ENCODE data around the gene ANKH.
A peak's percentile ranks its signal among the peaks of the same experiment; 100 is the strongest.
"Not testable (repeated sequence)": the region's sequence is repeated elsewhere in the genome, so short reads cannot be mapped to it uniquely, and the experiment has no call there.

Gene ANKH

GRCh38 chr5:14882658-14883580 is 11.3 kb upstream of the ANKH start:
- no peak for DNase-seq

GRCh38 chr5:14881826-14882225 is 10.2 kb upstream of the ANKH start:
- no peak for DNase-seq

- no peak for DNase-seq
Observed at GRCh38 chr5:14880688-14881087, 9.1 kb upstream of the ANKH start.

- no peak for DNase-seq
Observed at GRCh38 chr5:14879937-14880589, 8.5 kb upstream of the ANKH start.

GRCh38 chr5:14879393-14879792 is 7.8 kb upstream of the ANKH start:
- no peak for DNase-seq

- DNase-seq = not testable (repeated sequence)
Observed at GRCh38 chr5:14878192-14878591, 6.6 kb upstream of the ANKH start.

- DNase-seq = no peak
Observed at GRCh38 chr5:14876095-14876494, 4.5 kb upstream of the ANKH start.

GRCh38 chr5:14873790-14874189 is 2.2 kb upstream of the ANKH start:
- DNase-seq = no peak

GRCh38 chr5:14873093-14873492 is 1.5 kb upstream of the ANKH start:
- peak; percentile 10 for DNase-seq

- DNase-seq = peak; percentile 68
Observed at GRCh38 chr5:14872070-14872989, 752 bp upstream of the ANKH start.

GRCh38 chr5:14870337-14871213 is 1.0 kb downstream of the ANKH start:
- peak; percentile 86 for DNase-seq

- DNase-seq = peak; percentile 21
Observed at GRCh38 chr5:14869668-14870164, 1.9 kb downstream of the ANKH start.

- DNase-seq = no peak
Observed at GRCh38 chr5:14869233-14869632, 2.3 kb downstream of the ANKH start.

GRCh38 chr5:14868771-14869170 is 2.8 kb downstream of the ANKH start:
- DNase-seq = no peak

- no peak for DNase-seq
Observed at GRCh38 chr5:14864181-14864812, 7.3 kb downstream of the ANKH start.

- no peak for DNase-seq
Observed at GRCh38 chr5:14863105-14863504, 8.5 kb downstream of the ANKH start.

GRCh38 chr5:14861123-14861765 is 10.3 kb downstream of the ANKH start:
- DNase-seq = no peak

GRCh38 chr5:14859980-14860379 is 11.6 kb downstream of the ANKH start:
- no peak for DNase-seq

GRCh38 chr5:14859150-14859549 is 12.4 kb downstream of the ANKH start:
- DNase-seq = no peak

GRCh38 chr5:14855366-14855765 is 16.2 kb downstream of the ANKH start:
- no peak for DNase-seq

GRCh38 chr5:14854799-14855198 is 16.8 kb downstream of the ANKH start:
- no peak for DNase-seq
